GM18951 (cell line): ENCODE measurements around the gene RAPGEF1.

ENCODE experiments used
- POLR2A ChIP-seq: IDR thresholded peaks from 4 replicates; pipeline ENCODE4 v1.6.1; 2011; ENCODE audit warnings: mild to moderate bottlenecking; ENCODE audit not compliant: insufficient read length, insufficient read depth; ENCODE audit errors: extremely low read depth
- in situ Hi-C: fragments of 300-500 bp; cut with MboI; formaldehyde crosslinking; loops from one replicate; pipeline ENCODE4 v1.12.0; 2022; ENCODE audit warnings: low sequenced_read_pairs, mixed read lengths, inconsistent platforms; ENCODE audit not compliant: unreplicated experiment

Gene RAPGEF1

DNA sequence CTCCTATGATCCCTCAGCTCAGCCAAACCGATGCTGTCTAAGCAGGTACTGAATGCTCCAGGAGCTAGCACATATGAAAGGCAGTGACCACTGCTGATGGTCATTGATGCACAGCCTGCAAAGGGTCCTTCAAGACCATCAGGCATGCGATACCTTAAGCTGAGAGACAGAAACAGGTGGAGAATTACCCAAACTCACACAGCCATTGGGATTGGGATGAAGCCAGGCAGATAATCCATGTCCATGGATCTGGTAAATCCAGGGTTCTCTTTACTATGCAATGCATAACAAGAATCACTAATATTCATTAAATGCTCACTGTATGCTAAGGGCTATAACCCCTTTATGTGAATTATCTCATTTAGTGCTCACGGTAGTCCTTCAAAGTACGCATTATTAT, 36.2 kb downstream of the RAPGEF1 start:
- in situ Hi-C loops = no loop called here

DNA sequence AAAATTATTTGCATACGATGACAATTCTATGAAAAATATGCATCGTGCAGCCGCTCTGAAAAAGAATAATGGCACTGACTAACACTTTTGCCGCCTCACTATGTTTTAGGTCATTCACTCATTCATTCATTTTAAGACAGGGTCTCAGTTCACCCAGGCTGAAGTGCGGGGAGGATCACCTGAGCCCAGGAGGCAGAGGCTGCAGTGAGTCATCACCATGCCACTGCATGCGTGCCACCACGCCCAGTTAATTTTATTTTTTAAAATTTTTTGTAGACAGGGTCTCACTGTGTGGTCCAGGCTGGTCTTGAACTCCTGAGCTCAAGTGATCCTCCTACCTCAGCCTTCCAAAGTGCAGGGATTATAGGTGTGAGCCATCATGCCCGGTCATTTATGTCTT, 37.0 kb downstream of the RAPGEF1 start:
- no peak for TF ChIP-seq POLR2A
- in situ Hi-C loops = no loop called here

More for the DNA sequence above, 36.2 kb downstream of the RAPGEF1 start:
- TF ChIP-seq POLR2A = no peak

DNA sequence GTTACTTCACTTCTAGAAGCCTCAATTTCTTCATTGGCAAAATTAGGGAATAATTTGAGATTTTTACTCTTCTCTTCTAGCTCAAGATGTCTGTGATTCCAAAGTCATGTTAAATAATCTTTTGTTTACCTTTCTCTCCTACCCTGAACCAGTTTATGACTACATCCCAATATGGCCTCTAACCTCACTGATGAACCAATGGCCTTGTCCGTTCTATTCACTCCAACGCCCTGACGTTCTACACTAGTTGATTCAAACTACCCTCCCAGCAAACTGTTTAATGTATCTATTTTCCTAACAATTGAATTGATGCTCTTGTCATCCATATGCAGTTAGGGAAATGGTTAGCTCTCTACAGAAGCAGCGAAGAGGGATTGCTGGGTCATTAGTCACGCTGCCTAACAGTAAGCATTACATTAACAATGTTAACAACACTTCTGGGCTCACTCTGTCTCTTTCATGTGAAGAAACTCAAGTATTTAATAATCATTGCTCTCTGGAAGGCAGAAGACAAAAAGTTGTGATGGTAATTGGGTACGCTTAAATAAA, 38.0 kb downstream of the RAPGEF1 start:
- no peak for TF ChIP-seq POLR2A
- in situ Hi-C loops = no loop called here

DNA sequence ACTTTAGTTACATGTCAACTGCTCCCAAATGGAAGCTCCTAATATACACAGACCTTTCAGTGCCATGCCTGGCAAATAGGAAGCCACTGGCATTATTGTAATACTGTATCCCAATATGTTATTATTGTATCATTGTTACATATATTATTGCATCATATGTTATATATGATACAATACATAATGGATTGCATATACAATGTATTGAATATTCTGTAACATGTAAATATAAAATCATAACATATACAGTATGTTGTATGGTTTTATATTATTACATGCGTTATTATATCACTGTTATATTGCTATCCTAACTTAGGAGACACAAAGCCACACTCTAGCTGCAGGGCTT, 38.5 kb downstream of the RAPGEF1 start:
- TF ChIP-seq POLR2A = no peak
- in situ Hi-C loops = no loop called here

DNA sequence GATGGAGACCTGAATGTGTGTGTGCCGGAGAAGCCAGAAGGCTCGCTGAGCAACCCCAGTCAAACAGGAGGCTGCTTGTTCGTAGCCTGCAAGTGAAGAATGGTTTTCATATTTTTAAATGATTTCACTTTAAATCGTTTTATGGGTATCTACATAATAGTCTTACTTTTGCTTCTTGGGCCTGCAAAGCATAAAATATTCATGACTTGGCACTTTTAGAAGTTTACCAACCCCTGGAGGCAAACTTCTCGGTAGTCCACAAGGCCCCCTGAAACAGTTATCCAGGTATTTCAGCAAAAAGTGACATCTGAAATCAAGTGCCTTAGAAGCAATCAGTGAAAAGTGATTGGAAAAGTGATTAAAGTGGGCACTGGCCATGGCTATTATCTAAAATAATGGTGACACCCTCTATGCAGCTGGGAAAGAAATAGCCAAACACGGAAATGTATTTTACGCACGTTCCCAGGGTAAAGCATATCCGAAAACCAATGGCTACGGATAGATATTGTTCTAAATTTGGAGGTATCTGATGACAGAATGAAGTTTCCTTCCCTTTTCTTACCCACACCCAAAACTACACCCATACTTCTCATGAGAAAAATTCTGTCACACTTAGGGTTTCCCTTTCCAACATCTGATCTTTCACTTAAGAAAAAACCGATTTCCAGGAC, 39.0 kb downstream of the RAPGEF1 start:
- TF ChIP-seq POLR2A = no peak
- in situ Hi-C loops = no loop called here

DNA sequence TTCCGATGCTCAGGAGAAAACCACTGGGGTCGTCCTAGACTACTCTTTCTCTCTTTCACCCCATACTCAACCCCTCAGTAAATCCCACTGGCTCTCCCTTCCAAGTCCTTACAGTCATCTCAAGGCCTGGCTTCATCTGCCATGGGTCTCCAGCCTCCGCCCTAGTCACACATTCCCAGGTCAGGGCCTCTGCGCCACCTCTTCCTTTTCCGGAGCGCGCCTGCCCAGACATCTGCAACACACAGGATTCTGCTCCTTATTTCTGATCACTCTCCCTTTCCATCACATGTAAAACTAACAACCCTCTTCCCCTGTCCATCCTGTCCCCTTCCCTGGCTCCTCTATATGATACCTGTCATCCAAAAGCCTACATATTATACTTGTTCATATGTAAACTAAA, 39.8 kb downstream of the RAPGEF1 start:
- no peak for TF ChIP-seq POLR2A
- in situ Hi-C loops = no loop called here

DNA sequence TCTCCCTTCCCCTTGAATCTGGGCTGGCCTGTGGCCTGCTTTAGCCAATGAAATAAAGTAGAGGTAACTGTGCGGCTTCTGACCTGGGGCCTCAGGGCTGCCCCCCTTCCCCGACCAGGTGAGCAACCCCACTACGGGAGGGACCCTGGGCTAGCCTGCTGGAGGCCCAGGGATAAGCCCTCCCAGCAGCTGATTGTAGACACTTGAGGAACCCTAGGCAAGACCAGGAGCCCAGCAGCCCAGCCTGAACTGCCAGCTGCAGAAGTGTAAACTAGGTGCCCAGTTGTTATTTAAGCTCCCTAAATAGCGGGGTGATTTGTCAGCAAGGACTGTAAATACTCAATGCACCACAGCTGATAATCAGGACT, 41.3 kb downstream of the RAPGEF1 start:
- no peak for TF ChIP-seq POLR2A
- in situ Hi-C loops = no loop called here

DNA sequence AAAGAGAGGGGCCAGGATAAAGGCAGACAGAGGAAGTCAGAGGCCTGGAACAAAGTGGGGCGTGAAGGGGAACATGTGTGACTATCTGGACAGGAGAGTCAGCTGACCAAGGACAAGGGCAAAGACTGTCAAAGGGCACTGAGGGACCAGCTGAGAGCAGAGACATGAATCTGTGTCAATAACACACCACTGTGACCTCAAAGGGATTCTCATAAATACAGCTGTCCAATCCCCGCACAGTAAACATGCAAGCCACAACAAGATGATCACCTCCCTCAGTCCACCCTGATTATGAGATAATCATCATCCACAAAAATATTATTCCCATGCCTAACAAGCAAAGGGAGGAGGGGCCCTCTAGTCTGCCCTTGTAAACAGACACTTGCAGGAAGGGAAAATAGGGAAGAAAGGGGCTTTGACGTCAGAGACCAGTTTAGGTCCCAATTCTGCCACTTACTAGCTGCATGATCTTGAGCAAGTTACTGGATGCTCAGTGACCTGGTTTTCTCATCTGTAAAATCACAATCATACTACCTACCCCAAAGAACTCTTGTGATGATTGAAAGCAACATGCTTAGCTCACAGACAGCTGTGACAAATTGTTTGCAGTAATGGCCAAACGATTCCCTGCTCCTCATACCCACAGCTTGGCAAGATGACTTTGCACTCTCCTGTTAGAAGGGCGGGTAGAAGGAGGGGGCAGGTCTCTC, 41.8 kb downstream of the RAPGEF1 start:
- no peak for TF ChIP-seq POLR2A
- in situ Hi-C loops = no loop called here

DNA sequence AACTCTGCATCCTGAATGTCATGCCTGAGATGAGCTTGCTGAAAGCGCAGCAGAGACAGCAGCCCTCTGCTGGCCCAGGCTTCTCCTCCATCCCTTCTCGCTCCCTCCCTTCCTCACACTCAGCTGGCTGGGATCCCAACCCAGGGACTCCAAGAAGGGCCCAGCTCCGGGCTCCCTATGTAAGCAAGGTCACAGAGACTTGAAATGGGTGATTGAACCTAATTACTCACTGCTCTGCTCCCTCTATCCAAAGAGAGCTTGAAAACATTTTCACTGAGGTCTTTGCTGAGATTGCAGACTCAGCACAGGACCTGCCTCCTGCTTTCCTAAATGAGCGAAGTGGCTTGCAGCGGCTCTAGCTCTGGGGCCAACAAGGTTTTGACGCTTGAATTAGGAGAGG, 42.8 kb downstream of the RAPGEF1 start:
- TF ChIP-seq POLR2A = no peak
- in situ Hi-C loops = no loop called here

DNA sequence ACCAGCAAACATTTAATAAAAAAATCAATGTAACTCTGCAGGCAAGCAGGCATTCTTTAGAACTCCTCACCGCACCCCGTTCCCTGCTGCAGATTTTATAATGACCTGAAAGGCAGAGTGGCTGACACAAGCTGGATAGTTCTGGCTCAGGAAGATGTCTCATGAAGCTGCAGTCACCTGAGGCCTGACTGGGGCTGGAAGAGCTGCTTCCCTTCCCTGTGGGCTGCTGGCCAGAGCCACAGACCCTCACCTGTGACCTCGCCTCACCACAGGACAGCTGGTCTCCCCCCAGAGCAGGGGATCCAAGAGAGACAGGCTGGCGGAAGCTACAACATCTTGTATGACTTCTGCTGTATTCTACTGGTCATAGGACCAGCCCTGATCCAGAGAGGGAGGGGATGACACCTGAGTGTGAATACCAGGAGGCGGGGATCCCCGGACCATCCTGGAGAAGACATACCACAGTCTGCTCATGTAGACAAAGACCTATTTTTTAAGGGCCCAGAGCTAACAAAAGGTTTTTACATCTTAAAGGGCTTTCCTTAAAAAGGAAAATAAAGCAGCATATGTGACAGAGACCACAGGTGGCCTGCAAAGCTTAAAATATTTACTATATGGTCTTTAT, 43.9 kb downstream of the RAPGEF1 start:
- TF ChIP-seq POLR2A = no peak

DNA sequence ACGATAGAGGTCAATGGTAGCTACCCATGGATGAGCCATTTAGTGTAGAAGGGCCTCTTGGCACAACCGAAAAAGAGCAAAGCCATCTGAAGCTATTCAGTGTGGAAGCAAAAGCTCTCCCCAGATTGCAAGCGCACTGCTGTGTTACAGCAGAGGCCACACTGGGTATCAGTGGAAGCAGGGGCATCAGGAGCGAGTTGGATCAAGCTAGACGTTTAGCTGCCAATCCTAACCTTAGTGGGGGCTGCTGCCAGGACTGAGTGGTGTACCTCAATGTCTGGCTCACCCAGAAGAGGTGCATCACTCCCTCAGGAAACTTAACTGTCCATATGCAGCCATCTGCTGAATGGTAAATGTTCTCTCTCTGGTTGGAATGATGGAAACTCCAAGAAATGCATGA, 44.5 kb downstream of the RAPGEF1 start:
- in situ Hi-C loops = no loop called here
- no peak for TF ChIP-seq POLR2A

More for the DNA sequence above, 43.9 kb downstream of the RAPGEF1 start:
- in situ Hi-C loops = no loop called here

DNA sequence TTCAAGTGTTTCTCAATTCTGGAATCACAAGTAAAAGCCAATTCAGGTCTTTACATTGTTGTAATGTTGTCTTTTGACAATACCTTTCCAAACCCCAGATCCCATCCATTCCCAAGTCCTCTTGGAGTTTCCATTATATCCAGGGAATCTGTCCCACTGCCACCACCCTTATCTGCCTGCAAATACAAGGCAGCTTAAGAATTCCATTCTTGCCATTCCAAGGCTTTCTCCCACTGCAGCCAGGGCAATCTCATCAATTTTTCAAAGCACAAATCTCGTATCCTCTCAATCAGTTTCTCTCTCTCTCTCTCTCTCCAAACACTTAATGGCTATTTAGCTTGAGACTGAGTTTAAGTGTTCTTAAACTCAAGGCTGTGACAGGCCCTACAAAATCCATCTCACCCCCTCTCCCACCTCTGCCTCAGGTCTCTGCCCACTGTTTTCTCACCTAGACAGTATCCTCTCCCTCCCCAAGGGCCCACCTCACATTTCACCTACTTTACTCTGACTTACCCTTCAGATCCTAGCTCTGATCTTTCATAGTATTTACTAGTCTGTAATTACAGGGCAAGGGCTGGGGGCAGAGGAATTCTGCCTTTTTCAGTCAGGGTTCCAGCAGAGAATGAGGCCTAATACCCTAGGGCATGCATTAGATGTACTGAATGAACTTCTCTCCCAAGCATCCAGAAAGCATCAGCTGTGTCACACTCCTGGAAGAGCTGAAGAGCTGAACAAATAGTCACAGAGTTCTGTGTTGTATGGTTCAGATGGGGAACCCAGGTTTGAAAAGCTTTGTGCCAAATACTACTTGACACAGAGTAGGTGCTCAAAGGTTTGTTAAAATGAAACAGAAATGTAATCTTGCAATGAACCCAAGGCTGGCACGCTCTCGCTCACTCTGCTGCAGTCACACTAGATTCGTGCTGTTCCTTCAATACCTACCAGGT, 46.0 kb downstream of the RAPGEF1 start:
- in situ Hi-C loops = no loop called here

More for the DNA sequence above, 46.0 kb downstream of the RAPGEF1 start:
- TF ChIP-seq POLR2A = no peak
